ENCODE results near the gene FANCI.

DNA sequence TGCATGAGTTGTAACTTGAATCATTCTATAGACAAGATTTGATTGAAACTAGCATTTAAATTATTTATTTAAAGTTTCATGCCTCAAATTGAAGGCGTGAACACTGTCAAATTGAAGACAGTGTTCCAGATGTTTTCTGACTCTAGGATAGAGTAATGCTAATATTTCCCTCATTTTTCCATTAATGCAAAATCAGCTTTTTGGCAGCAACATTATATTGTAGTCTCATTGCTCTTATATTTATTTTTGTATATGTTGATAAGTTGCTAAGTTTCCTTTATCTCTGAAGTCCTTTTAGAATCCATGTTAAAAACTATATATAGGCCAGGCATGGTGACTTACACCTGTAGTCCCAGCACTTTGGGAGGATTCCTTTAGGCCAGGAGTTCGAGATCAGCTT, 4.8 kb downstream of the FANCI start:
- no peak for TF ChIP-seq EZH2 (IDR thresholded peaks at IDR 0.05; ENCODE audit: insufficient read depth, poor library complexity, severe bottlenecking)
- no peak for TF ChIP-seq EZH2phosphoT487 (IDR thresholded peaks at IDR 0.05; ENCODE audit: insufficient read depth, low read depth)

Data from GM23248 (cell line).